PC-9 (cell line): Measurements from ENCODE around the gene PACSIN1. TPM values are rescaled to one million over a fixed set of nuclear protein-coding genes. Genes with fewer than 3 reads are reported as not detected.

Source experiments
- BruUV-seq: library from RNA; stranded (reverse); fragments of 400-500 nt; replicated peaks from 2 replicates; lab custom pipeline; 2021; lab: Mats Ljungman, UMichigan
- CTCF ChIA-PET: fragments of 300-600 bp; sonication (Branson Sonifier 250); formaldehyde crosslinking; loops from one replicate; lab custom pipeline; 2022; ENCODE audit warnings: antibody characterized with exemption; lab: Charles Lee
- POLR2A ChIA-PET: fragments of 300-600 bp; sonication (Branson Sonifier 250); formaldehyde crosslinking; loops from one replicate; lab custom pipeline; 2022; ENCODE audit warnings: antibody characterized with exemption; ENCODE audit not compliant: unreplicated experiment; lab: Charles Lee
- DNase-seq, 2 experiments: peaks; one replicate each; pipeline versions ENCODE4 v3.0.0 to v3.0.0-alpha.2; 2015 to 2022; ENCODE audit warnings: mixed read lengths in 1 of 2
- H2AFZ ChIP-seq: fragments of 200-600 bp; sonication (generic); 2 replicates; pipeline ENCODE4 v1.8.1; 2017; ENCODE audit warnings: antibody characterized with exemption
- H3F3A ChIP-seq: fragments of 200-600 bp; sonication (generic); 2 replicates; pipeline ENCODE4 v1.8.1; 2017; ENCODE audit warnings: antibody characterized with exemption, mild to moderate bottlenecking, low read depth; ENCODE audit not compliant: insufficient read depth
- H3K27ac ChIP-seq: fragments of 200-600 bp; sonication (generic); 2 replicates; pipeline ENCODE4 v1.6.1; 2016; ENCODE audit warnings: mixed run types
- H3K27me3 ChIP-seq: fragments of 200-600 bp; sonication (generic); 2 replicates; pipeline ENCODE4 v1.6.1; 2016; ENCODE audit warnings: low read depth, mixed run types; ENCODE audit not compliant: insufficient read depth
- H3K36me3 ChIP-seq: fragments of 200-600 bp; sonication (generic); 2 replicates; pipeline ENCODE4 v1.6.1; 2016; ENCODE audit warnings: low read depth, mixed run types
- H3K4me1 ChIP-seq: fragments of 200-600 bp; sonication (generic); replicated peaks from 2 replicates; pipeline ENCODE4 v1.6.1; 2016; ENCODE audit warnings: mixed run types; ENCODE audit not compliant: insufficient read depth
- H3K4me2 ChIP-seq: fragments of 200-600 bp; sonication (generic); 2 replicates; pipeline ENCODE4 v1.6.1; 2017; ENCODE audit warnings: mixed run types
- H3K4me3 ChIP-seq: fragments of 200-600 bp; sonication (generic); 2 replicates; pipeline ENCODE4 v1.6.1; 2016; ENCODE audit warnings: mixed run types
- H3K79me2 ChIP-seq: fragments of 200-600 bp; sonication (generic); 2 replicates; pipeline ENCODE4 v1.6.1; 2017; ENCODE audit warnings: low read depth, mixed run types
- H3K9me2 ChIP-seq: fragments of 200-600 bp; sonication (generic); 2 replicates; pipeline ENCODE4 v1.8.1; 2017; ENCODE audit warnings: mild to moderate bottlenecking; ENCODE audit not compliant: insufficient read depth
- H3K9me3 ChIP-seq: fragments of 200-600 bp; sonication (generic); 2 replicates; pipeline ENCODE4 v1.8.1; 2016; ENCODE audit warnings: low read depth; ENCODE audit not compliant: insufficient read depth
- H4K20me1 ChIP-seq: fragments of 200-600 bp; sonication (generic); 2 replicates; pipeline ENCODE4 v1.8.1; 2017; ENCODE audit not compliant: insufficient read depth
- CTCF ChIP-seq: fragments of 200-600 bp; sonication (generic); conservative IDR thresholded peaks from 2 replicates; pipeline ENCODE4 v1.6.1; 2017; ENCODE audit warnings: mixed run types, antibody characterized with exemption, mild to moderate bottlenecking, moderate library complexity
- EZH2 ChIP-seq: fragments of 200-600 bp; sonication (generic); IDR thresholded peaks from 2 replicates; pipeline ENCODE4 v1.8.0; 2017; ENCODE audit warnings: antibody characterized with exemption, low read depth
- intact Hi-C: fragments of 100-400 bp; cut with micrococcal nuclease; formaldehyde crosslinking; loops from one replicate; pipeline ENCODE4 v1.10.0; 2022; ENCODE audit not compliant: unreplicated experiment
- total RNA-seq: library from RNA; stranded (reverse); gene quantifications from 2 replicates; pipeline ENCODE4 v1.2.3, GENCODE V29; 2021

The PACSIN1 gene
- total RNA-seq, 1 experiment from 2014 or later, result 5.0 TPM

- Histone ChIP-seq H2AFZ (no peak overlapping the region), H4K20me1 (no peaks in the 10 kb centered on the region), H3K27ac (no peak overlapping the region), H3K4me3 (no peak overlapping the region), H3K9me3 (no peaks in the 10 kb centered on the region), H3K27me3 (no peaks in the 10 kb centered on the region), H3F3A (peaks cover 27% of the 10 kb centered on the region; the same call in 1 of the 2 replicates), H3K36me3 (no peaks in the 10 kb centered on the region), H3K9me2 (no peaks in the 10 kb centered on the region), H3K4me1 (peaks cover 24% of the 10 kb centered on the region), H3K79me2 (no peaks in the 10 kb centered on the region), H3K4me2 (no peak overlapping the region)
- no TSS peak for BruUV-seq
- POLR2A ChIA-PET, result no interaction called here
- TF ChIP-seq EZH2 (no peak), CTCF (no peak)
- intact Hi-C loops, result no loop called here
- DNase-seq, result no peak
- CTCF ChIA-PET, result no interaction called here
Observed at GRCh38 chr6:34565722-34566137, 99.9 kb downstream of the PACSIN1 start.

GRCh38 chr6:34566830-34567546 lies 101.1 kb downstream of the PACSIN1 start:
- no peaks in the 10 kb centered on the region for H3K36me3 ChIP-seq
- ChIA-PET CTCF (interaction anchor here (0.6 kb wide), 1 partner anchor 519 kb away, joined by 3 read pairs; no protein-coding TSS in a partner anchor), POLR2A (no interaction called here)
- TF ChIP-seq CTCF (no peak), EZH2 (no peak)
- no peaks in the 10 kb centered on the region for H4K20me1 ChIP-seq
- BruUV-seq, result no TSS peak
- peak overlapping the region; percentile 80 for H3K27ac ChIP-seq
- intact Hi-C loops, result no loop called here
- H2AFZ ChIP-seq, result no peak overlapping the region
- H3K9me2 ChIP-seq, result no peaks in the 10 kb centered on the region
- H3K79me2 ChIP-seq, result no peaks in the 10 kb centered on the region
- H3K4me1 ChIP-seq, result peaks cover 24% of the 10 kb centered on the region
- DNase-seq, result no peak
- H3K4me3 ChIP-seq, result no peak overlapping the region
- H3K4me2 ChIP-seq, result no peak overlapping the region
- H3K27me3 ChIP-seq, result no peaks in the 10 kb centered on the region
- H3F3A ChIP-seq, result peaks cover 30% of the 10 kb centered on the region; the same call in 1 of the 2 replicates
- H3K9me3 ChIP-seq, result no peaks in the 10 kb centered on the region

GRCh38 chr6:34568341-34569201 lies 102.7 kb downstream of the PACSIN1 start:
- ChIA-PET CTCF (no interaction called here), POLR2A (interaction anchor here (0.7 kb wide), 1 partner anchor 871 kb away, joined by 3 read pairs; no protein-coding TSS in a partner anchor)
- H3K79me2 ChIP-seq, result no peaks in the 10 kb centered on the region
- no peaks in the 10 kb centered on the region for H3K27me3 ChIP-seq
- no peaks in the 10 kb centered on the region for H3K9me3 ChIP-seq
- H2AFZ ChIP-seq, result peak overlapping the region; percentile 63; the same call in 1 of the 2 replicates
- no peaks in the 10 kb centered on the region for H3K36me3 ChIP-seq
- DNase-seq, result peak; percentile 66 to 83
- no peaks in the 10 kb centered on the region for H3K9me2 ChIP-seq
- H3K27ac ChIP-seq, result peak overlapping the region; percentile 80
- H3K4me2 ChIP-seq, result peak overlapping the region; percentile 57
- no TSS peak for BruUV-seq
- intact Hi-C loops, result no loop called here
- no peak overlapping the region for H3K4me3 ChIP-seq
- H4K20me1 ChIP-seq, result no peaks in the 10 kb centered on the region
- peaks cover 24% of the 10 kb centered on the region for H3K4me1 ChIP-seq
- TF ChIP-seq EZH2 (no peak), CTCF (no peak)
- peaks cover 30% of the 10 kb centered on the region; the same call in 1 of the 2 replicates for H3F3A ChIP-seq
